Chondrocyte (in vitro differentiated cells): ENCODE data around the gene PBX4. TPM values are rescaled to one million over a fixed set of nuclear protein-coding genes. Genes with fewer than 3 reads are reported as not detected.

Experiments
- DNase-seq: peaks from one replicate; pipeline ENCODE4 v3.0.0; 2021; ENCODE audit warnings: mixed read lengths, low spot score
- H3K27ac Mint-ChIP-seq: one replicate; pipeline ENCODE4 v1.8.0; 2021; ENCODE audit warnings: mild to moderate bottlenecking, moderate library complexity, mixed read lengths; ENCODE audit not compliant: unreplicated experiment
- H3K27me3 Mint-ChIP-seq: 2 replicates; pipeline ENCODE4 v1.8.0; 2021; ENCODE audit warnings: low read depth, mixed read lengths
- H3K36me3 Mint-ChIP-seq: 2 replicates; pipeline ENCODE4 v1.8.0; 2021; ENCODE audit warnings: low read depth, mixed read lengths
- H3K4me1 Mint-ChIP-seq: 2 replicates; pipeline ENCODE4 v1.8.0; 2021; ENCODE audit warnings: low read depth, mild to moderate bottlenecking, mixed read lengths
- H3K4me3 Mint-ChIP-seq: one replicate; pipeline ENCODE4 v1.8.0; 2021; ENCODE audit warnings: mild to moderate bottlenecking, moderate library complexity, mixed read lengths; ENCODE audit not compliant: unreplicated experiment
- H3K9me3 Mint-ChIP-seq: 2 replicates; pipeline ENCODE4 v1.8.0; 2021; ENCODE audit warnings: low read depth, mixed read lengths
- CTCF ChIP-seq: fragments of 200-600 bp; sonication (generic); IDR thresholded peaks from 2 replicates; pipeline ENCODE4 v1.5.0; 2021; ENCODE audit warnings: antibody characterized with exemption, mild to moderate bottlenecking, moderate library complexity
- total RNA-seq: library from RNA; stranded (reverse); gene quantifications from 3 replicates; pipeline ENCODE4 v1.2.1, GENCODE V29; 2021

The PBX4 gene
- total RNA-seq, 1 donor from 2014 or later: 1.2 TPM

GRCh38 chr19:19582471-19582870, 36.0 kb downstream of the PBX4 start:
- no peaks in the 10 kb centered on the region for H3K4me1 Mint-ChIP-seq
- no peaks in the 10 kb centered on the region for H3K36me3 Mint-ChIP-seq
- no peak for TF ChIP-seq CTCF
- no peak for DNase-seq
- no peak overlapping the region for H3K4me3 Mint-ChIP-seq
- no peaks in the 10 kb centered on the region for H3K9me3 Mint-ChIP-seq
- H3K27me3 Mint-ChIP-seq: no peaks in the 10 kb centered on the region
- H3K27ac Mint-ChIP-seq: no peak overlapping the region

GRCh38 chr19:19581391-19581790, 37.1 kb downstream of the PBX4 start:
- no peak overlapping the region for H3K27ac Mint-ChIP-seq
- no peaks in the 10 kb centered on the region for H3K36me3 Mint-ChIP-seq
- H3K27me3 Mint-ChIP-seq: no peaks in the 10 kb centered on the region
- no peak for DNase-seq
- H3K9me3 Mint-ChIP-seq: no peaks in the 10 kb centered on the region
- no peak overlapping the region for H3K4me3 Mint-ChIP-seq
- TF ChIP-seq CTCF: no peak
- H3K4me1 Mint-ChIP-seq: no peaks in the 10 kb centered on the region

- DNase-seq: no peak
- H3K9me3 Mint-ChIP-seq: no peaks in the 10 kb centered on the region
- H3K36me3 Mint-ChIP-seq: no peaks in the 10 kb centered on the region
- H3K27ac Mint-ChIP-seq: no peak overlapping the region
- H3K4me1 Mint-ChIP-seq: no peaks in the 10 kb centered on the region
- no peaks in the 10 kb centered on the region for H3K27me3 Mint-ChIP-seq
- H3K4me3 Mint-ChIP-seq: no peak overlapping the region
- TF ChIP-seq CTCF: no peak
These were observed 38.1 kb downstream of the PBX4 start for GRCh38 chr19:19580418-19580817.

- DNase-seq: no peak
- TF ChIP-seq CTCF: no peak
- no peaks in the 10 kb centered on the region for H3K27me3 Mint-ChIP-seq
- H3K9me3 Mint-ChIP-seq: no peaks in the 10 kb centered on the region
- no peak overlapping the region for H3K27ac Mint-ChIP-seq
- H3K36me3 Mint-ChIP-seq: no peaks in the 10 kb centered on the region
- H3K4me3 Mint-ChIP-seq: no peak overlapping the region
- H3K4me1 Mint-ChIP-seq: no peaks in the 10 kb centered on the region
These were observed 38.7 kb downstream of the PBX4 start for GRCh38 chr19:19579533-19580361.

- H3K27ac Mint-ChIP-seq: no peak overlapping the region
- no peaks in the 10 kb centered on the region for H3K4me1 Mint-ChIP-seq
- no peaks in the 10 kb centered on the region for H3K27me3 Mint-ChIP-seq
- DNase-seq: no peak
- H3K9me3 Mint-ChIP-seq: no peaks in the 10 kb centered on the region
- H3K4me3 Mint-ChIP-seq: no peak overlapping the region
- TF ChIP-seq CTCF: no peak
- no peaks in the 10 kb centered on the region for H3K36me3 Mint-ChIP-seq
These were observed 40.2 kb downstream of the PBX4 start for GRCh38 chr19:19578252-19578651.
